Activated CD8-positive, alpha-beta memory T cell treated with anti-CD3 and anti-CD28 coated beads for 48 hours (primary cell): ENCODE results near the gene SLC2A4RG.

Experiments
- DNase-seq, 3 experiments: peaks; one replicate each; pipeline ENCODE4 v3.0.0-alpha.2; 2020; ENCODE audit warnings: low read depth in 2 of 3, low spot score in 2 of 3

The SLC2A4RG gene

DNA sequence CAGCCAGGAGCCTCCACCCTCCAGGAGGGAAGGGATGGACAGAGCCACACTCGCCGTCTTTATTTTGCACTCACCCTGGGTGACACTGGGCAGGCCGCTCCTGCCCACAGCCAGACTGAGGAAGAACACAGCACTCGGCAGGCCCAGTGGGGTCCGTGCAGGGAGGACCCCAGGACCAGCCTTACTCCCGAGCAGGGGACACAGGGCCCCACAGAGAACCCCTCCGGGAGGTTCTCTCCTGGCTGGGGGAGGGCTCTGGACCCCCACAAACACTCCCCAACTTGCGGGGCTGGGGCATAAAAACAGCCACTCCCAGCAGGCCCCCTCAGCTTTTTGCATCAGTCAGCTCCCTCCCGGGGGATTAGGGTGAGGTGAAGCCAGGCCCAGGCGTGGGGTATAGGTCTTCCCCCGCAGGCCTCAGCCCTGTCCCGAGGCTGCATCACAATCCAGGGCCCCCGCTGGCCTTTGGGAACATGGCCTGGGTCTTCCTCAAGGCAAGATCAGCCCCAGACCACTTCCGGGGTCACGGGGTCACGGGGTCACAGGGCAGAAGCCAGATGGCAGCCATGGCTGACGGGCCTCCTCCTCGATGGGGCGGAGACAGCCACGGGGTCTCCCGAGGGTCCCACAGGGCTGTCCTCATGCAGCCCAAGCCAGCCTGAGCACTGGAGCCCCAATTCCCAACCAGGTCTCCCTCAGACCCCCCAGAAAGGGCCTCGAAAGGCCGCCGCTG is 39.9 kb upstream of the SLC2A4RG start:
- DNase-seq, result no peak

DNA sequence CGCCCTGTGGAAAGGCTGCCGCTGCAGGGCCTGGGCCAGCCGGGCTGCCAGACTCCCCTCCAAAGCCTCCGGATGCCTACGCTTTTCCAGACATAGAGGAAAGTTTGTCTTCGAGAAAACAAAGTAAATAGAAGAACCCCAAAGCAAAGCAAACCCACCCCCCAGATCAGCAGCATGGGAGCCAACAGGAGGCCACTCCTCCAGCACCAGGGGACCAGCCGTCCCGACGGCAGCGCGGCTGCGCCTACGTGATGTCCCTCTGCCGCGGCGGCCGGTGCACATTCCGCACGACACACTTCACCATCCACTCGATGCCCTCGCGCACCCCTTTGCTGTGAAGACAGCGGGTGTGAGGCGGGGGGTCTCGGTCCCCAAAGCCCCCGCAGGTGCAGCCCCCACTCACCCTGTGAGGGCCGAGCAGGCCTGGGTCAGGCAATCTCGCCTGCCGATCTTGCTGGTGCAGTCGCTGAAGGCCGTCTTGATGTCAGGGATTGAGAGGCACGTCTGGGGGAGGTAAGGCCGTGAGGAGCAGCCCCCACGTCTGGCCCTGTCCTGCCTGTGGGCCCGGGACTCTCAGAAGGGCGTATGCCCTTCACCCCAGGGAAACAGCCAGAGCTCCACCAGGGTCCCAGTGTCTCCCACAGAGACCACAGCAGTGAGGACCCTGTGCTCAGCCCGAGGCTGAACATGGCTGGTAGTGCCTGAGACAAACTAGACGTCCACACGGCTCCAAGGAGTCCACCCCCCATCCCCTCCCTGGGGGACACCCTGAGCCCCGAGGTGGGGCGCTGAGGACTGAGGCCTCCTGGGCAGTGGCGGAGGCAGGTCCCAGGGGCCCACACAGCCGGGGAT is 39.2 kb upstream of the SLC2A4RG start:
- DNase-seq, result no peak

DNA sequence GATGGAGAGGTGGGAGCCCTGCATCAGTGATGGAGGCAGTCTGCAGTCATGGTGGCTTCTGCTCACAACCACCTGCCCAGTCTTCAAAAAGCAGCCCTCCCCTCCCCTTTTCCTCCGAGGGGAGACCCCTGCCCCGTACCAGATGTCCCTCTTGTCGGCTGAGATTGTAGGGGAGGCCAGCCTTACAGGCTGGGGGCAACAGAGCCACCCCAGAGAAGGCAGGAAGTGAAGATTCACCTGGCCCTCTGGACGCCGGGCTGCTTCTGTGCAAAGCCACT is 38.6 kb upstream of the SLC2A4RG start:
- DNase-seq, result no peak

DNA sequence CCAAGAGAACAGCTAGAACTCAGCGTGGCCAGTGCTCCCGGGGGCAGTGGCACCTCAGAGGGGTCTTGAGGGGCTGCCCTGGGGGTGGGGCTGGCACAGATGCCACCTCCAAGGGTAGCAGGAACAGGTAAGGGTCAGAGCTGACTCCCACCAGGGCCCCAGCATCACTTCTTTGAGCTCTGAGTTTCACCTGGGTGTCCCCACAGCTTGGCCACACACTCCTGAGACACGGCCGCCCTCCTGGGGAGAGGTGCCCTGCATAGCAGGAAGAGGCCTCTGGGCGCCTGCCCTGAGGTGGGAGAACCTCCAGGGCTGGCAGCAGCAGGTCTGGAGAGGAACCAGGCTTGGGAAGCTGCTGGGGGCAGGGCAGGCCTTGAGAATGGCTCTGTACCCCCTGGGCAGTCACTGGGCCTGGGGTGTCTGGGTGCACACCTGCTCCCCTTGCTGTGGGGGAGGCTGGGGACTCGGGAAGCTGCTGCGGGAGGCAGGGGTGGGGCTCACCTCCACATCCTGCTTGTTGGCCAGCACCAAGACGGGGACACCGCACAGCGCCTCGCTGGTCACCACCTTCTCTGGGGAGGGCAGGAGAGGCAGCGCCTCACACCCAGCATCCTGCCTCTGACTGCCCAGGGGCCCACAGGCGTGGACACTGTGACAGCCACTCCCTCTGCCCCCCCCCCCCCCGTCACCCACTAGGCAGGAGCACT is 38.1 kb upstream of the SLC2A4RG start:
- DNase-seq, result no peak

DNA sequence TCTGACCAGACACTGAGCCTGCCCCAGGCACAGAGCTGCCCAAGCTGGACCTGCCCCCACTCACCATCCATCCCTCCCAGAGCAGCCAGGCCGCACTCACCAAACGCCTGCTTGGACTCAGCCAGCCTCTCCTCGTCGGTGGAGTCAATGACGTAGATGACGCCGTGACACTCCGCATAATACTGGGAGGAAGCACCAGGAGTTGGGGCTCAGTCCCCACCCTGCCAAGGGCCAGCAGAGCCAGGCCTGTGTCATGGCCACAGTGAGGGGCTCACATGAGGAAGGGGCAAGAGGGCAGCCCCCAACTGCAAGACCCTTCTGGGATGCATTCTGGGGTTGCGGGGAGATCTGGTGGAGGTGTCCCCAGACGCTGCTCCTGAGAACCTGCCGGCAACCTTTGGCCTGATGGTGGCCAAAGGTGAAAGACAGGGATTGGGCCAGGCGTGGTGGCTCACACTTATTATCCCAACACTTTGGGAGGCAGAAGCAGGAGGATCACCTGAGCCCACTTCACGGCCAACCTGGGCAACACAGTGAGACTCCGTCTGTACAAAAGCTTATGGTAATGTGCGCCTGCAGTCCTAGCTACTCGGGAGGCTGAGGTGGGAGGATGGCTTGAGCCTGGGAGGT is 37.4 kb upstream of the SLC2A4RG start:
- no peak for DNase-seq

DNA sequence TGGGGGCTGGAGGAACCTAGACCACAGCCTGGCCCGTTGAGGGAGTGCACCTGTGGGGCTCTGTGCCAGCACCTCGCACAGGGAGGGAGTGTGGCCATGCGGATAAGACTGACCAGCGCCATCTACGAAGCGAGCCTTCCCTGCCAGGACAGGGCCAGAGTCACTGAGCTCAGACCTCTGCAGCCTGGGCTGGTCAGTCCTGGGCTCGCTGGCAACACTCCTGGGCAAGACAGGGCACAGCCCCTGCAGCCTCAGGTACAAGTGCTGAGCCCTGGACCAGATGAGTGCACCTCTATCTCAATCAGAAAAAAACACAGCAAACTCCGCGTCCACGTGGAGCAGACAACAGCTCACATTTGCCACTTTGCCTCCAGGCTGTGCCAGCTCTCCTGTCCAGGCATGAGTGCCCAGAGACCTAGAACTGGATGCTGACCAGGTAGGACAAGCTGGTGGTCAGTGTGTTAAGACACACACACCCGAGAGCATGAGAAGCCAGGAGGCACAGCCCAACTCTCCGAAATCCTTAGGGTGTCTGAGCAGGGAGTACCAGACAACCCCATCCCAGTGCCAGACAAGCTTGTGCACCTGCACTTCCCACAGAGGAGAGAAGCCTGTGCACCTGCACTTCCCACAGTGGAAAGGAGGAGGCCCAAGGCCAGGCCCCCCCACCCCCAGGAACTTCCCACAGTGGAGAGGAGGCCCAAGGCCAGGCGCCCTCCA is 36.7 kb upstream of the SLC2A4RG start:
- no peak for DNase-seq

DNA sequence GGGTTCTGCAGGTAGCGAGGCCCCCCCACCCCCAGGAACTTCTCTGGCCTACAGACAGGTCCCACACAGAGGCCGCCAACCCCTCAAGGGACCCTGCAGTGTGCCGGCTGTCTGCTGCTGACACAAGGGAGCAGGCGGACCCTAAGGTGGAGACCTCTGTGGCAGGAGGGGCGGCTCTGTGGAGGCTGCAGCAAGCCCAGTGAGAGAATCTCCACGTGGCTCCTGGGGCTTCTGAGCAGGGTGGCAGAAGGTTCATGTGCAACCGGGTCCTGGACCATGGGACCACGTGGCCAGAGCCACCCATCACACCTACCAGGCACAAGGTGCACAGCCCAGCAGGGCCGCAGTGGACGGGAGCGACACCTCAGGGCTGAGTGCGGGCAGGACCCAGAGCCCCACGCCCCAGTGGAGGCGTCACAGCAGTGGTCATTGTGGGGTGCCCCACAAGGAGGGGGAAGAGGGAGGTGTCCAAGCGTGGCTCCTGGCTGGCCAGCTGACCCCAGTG is 36.1 kb upstream of the SLC2A4RG start:
- no peak for DNase-seq

DNA sequence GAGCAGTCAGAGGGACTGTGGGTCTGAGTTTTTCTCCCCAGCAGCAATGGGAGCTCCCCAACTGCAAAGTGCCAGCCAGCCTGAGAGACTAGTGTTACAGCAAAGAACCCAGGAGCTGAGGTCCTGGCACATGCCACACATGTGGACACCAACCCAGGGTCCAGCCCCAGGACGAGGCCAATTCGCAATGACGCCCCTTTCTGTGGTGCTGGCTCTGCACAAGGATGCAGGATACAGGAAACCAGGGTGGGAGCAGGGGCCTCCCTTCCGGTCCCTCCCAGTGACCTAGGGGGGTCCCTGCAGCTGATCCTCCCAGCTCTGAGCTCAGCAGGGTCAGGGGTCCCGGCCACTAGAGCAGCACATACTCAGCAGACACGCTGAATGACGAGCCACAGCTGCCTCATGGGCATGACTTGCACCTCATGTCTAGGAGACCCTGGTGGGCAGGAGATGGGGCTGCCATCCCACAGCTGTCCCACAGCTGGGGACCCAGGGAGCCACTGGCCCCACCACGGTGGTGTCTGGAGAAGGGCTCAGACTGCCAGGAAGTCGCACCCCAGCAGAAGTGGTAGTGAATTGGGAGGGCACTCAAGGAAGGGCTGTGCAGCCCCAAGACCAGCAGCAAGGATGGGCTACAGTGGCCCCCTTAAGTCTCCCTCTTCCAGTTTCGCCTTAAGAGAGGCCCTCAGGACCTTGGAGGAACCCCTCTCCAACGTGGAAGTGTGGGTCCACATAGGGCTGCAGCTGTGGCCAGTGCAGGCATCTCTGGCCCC is 35.4 kb upstream of the SLC2A4RG start:
- no peak for DNase-seq

DNA sequence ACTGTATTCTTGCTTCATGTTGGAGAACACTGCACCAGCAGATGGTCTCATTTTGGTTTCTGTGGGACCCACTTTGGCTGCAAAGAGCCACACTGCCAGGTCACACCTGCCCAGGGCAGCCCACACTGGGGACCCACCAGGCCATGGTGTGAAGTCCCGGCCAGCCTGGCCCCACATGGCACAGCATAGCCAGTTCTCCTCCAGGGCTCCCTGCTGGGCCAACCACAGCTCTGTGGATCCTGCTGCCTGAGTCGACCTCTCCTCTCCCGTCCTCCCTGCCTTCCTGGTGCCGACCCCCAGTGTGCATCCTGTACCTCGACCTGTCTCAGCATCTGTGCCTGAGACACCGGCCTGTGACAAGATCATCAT is 34.8 kb upstream of the SLC2A4RG start:
- no peak for DNase-seq

DNA sequence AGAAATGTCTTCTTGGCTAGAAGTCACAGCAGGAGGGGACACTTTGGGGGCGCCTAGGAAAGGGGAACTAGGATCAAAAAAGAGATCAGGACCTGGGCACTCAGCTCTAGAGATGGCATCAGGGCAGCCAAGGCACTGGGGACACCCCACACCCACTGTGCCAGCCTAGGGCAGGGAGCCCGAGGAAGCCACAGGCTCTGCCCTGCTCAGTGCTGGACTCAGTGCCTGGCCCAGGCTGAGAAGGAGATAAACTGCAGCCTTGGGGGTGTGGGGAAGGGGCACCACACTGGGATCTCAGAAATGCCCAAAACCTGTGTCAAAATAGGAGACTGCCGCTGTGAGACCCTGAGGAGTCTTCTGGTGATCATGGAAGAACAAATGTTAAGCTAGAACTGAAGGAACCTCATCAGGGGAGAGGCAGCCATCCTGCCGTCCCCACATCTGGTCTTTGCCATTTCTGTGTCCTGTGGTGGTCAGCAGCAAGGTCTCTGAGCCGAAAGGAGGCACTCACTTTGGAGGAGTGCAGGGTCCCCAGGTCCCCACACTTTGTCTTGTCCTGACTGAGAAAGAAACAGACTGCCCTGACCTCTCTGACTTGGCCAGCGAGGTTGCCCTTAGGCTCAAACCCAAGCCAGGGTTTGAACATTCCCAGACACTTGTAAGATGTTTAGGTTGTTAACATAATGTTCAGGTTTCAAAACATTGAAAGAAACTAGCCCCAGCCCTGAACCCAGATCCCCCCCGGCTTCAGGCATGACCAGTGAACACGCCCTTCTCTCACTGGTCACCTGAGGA is 34.1 kb upstream of the SLC2A4RG start:
- no peak for DNase-seq

DNA sequence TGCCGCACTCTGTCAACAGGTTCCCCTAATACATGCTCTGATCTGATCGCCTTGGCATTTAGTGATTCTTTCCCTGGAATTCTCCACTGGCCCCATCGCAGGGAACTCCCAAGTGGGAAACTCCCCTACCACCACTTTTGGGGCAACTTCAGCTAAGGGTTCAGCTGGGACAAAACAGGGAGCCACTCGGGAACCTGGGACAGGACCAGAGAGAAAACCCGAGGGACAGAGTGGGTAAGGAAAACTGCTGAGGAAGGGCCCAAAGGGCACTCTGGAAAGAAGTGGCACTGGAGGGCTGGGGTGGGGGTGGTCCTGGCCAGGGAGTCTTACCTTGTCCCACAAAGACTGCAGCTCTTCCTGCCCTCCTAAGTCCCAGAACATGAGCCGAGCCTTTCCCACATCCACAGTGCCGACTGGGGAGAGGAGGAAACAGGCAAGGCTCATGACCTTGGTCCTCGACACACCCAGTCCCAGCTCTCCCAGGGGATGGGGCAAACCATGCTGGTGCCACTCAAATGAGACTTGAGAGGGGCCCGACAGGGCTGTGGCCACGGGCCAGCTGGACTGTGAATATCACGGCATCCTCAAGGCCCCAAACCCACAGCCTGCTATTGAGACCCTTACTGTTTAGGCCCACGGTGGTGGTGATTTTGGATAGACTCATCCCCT is 33.4 kb upstream of the SLC2A4RG start:
- no peak for DNase-seq

DNA sequence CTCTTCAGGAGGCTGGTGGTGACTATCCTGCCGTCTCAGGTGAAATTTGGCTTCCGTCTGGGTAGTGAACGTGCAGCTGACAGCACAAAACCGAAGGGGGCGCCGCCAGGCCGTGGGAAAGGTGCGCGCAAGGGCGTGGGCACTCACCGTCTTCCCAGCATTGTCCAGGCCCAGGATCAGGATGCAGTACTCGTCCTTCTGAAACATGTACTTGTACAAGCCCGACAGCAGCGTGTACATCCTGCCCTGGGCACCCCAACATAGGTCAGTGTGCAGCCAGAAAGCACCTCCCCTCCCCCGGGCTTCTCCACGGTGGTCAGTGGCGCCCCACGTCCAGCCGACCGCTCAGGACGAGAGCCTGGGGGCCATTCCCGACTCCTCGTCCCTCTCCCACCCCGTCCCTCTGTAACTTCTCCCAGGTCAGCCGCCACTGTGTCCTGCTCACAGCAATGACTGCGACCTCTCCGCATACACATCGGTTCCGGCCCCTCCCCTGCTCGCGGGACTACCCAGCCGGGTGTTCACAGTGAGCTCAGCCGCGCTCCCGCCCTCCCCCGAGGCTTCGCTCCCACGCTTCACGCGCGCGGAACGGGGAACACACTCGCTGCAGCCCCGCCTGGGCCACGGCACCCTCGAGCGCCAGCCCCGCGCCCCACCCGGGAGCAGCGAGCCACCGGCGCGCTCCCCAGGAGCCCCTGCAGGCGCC is 32.6 kb upstream of the SLC2A4RG start:
- DNase-seq, result no peak

DNA sequence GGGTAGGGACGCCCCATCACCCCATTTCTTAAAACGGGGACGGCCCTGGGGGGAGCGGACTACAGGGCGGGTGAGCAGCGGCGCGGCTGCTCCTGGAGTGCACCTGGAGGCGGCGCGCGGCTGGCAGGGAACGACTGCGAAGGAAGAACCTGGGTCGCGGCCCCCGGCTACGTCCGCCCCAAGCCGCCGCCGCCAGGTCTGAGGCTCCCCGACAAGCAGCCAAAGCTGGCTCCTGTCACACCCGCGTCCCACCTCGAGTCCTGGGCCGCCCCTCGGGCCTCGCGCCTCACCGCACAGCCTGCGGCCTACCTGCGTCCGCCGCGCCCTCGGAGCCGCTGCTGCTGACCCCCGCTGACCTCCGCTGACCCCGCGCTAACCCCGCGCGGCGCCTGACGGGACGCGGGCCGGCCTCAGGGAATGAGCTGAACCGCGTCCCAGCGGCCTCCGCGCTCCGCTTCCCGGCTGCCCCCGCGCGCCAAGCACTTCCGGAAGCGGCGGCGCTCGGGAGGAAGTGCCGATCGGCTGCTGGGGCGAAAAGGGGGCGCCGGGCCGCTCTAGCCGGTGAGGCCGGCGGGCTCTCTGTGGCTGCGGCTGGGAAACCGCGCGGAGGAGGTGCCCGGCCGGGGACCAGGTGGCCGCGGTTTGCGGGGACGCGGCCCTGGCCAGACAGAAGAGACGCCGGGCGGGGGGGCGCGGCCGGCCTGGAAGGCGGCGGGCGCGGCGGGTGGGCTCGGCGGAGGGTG is 31.8 kb upstream of the SLC2A4RG start, which contains the start of the genes ARFRP1 and ZGPAT:
Gene ARFRP1 (minus strand): TSS at position 419 of the 743 bp plus-strand sequence. CDS start 885 bp downstream, outside the sequence.
Gene ZGPAT (plus strand): TSS at position 482 of the 743 bp plus-strand sequence. CDS start 542 bp downstream, outside the sequence.
- peak in 2 of 3 experiments; percentile 61 to 79 for DNase-seq

DNA sequence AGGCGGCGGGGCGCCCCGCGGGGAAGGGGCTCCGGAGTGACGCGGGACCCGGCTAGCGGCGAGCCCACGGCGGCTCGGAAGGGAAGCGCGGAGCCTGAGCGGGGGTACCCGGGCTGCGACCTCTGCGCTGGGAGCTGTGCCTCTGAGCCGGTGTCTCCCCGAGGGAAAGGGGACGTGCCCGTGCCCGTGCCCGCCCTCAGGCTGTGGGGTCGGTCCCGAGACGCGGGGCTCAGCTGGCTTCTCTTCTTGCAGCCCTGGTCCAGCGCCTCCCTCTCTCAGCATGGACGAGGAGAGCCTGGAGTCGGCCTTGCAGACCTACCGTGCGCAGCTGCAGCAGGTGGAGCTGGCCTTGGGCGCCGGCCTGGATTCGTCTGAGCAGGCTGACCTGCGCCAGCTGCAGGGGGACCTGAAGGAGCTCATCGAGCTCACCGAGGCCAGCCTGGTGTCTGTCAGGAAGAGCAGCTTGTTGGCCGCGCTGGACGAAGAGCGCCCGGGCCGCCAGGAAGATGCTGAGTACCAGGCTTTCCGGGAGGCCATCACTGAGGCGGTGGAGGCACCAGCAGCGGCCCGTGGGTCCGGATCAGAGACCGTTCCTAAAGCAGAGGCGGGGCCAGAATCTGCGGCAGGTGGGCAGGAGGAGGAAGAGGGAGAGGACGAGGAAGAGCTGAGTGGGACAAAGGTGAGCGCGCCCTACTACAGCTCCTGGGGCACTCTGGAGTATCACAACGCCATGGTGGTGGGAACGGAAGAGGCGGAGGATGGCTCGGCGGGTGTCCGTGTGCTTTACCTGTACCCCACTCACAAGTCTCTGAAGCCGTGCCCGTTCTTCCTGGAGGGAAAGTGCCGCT is 31.1 kb upstream of the SLC2A4RG start:
- no peak for DNase-seq

DNA sequence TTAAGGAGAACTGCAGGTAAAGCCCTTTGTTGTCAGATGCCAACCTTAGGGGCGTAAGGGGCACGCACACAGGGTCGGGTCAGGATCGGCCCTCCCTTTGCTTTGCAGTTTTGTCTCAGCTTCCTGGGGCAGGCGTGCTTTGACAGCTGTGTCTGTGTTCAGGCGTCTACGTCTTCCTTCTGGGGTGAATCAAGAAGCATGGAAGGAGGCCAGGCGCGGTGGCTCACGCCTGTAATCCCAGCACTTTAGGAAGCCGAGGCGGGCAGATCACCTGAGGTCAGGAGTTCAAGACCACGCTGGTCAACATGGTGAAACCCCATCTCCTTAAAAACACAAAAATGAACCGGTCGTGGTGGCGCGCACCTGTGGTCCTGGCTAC is 30.4 kb upstream of the SLC2A4RG start:
- no peak for DNase-seq

DNA sequence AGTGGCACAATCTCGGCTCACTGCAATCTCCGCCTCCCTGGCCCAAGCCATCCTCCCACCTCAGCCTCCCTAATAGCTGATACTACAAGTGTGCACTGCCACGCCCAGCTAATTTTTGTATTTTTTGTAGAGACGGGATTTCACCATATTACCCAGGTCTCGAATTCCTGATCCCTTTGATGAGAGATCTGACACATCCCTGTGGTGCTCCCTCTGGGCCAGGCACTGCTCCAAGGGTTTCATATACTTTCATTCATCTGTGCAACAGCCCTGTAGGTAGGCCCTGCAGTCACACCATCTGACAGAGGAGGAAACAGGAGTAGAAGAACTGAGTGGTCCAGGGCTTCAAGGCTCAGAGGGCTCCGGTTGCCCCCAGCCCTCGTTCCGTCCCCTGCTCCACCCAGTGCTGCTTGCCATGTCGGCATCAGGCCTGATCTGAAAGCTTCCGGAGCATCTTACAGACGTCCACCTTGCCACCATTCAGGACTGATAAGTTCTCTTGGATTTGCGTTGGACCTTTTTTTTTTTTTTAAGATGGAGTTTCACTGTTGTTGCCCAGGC is 28.4 kb upstream of the SLC2A4RG start:
- no peak for DNase-seq
